Astrocyte of the spinal cord (primary cell): ENCODE measurements around the gene KDM4C.
"Not testable (repeated sequence)": the region's sequence is repeated elsewhere in the genome, so short reads cannot be mapped to it uniquely, and the experiment has no call there.

Experiments used
- DNase-seq: peaks from one replicate; pipeline ENCODE4 v3.0.0; 2011; ENCODE audit warnings: low read depth, low spot score
- H3K4me3 ChIP-seq: 2 replicates; pipeline ENCODE4 v1.5.1; 2011; ENCODE audit warnings: low read depth, mild to moderate bottlenecking, low read length, moderate library complexity
- CTCF ChIP-seq: IDR thresholded peaks from 2 replicates; pipeline ENCODE4 v1.5.1; 2012; ENCODE audit warnings: low read depth, mild to moderate bottlenecking, low read length, inconsistent platforms
- in situ Hi-C: cut with HindIII; loops from 2 replicates; pipeline ENCODE4 v1.10.0; 2017; ENCODE audit warnings: low sequenced_read_pairs

The KDM4C gene

DNA sequence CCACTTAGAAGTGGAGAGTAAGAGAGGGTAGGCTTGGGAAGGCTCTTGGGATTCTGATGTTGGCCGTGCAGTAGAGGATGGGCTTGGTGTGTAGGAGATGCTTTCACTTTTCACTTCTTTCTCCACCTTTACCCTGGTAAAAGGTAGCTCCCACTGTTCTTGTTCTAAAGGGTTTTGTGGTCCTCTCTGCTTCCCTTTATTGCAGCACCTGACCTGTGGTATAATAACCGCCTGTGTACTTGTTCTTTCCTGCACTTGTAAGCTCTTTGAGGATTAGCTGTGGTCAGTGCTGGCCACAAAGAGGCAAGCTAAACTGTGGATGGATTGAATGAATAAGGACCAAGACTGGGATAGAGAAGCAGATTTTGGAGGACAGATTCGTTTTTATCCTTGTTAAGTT, 25.2 kb downstream of the KDM4C start:
- DNase-seq: no peak
- in situ Hi-C loops: no loop called here
- no peak for TF ChIP-seq CTCF
- H3K4me3 ChIP-seq: no peak overlapping the region

DNA sequence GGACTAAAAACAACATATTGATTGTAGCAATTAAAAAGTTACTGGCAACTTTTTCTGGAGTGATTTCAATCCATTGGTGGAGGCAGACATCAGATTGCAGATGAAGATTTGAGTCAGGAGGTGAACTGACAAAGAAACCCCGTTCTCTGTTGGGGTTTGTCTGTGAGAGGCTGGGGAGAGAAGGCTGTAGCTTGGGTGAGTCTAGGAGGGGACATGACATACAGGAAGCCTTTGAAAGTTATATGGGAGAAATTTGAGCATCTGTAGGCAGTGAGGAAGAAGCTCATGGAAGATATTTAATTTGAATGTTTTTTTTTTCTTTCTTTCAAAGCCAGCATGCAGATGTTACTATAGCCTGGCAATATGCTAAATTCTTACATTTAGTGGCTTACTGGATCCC, 26.0 kb downstream of the KDM4C start:
- no peak overlapping the region for H3K4me3 ChIP-seq
- no peak for DNase-seq
- TF ChIP-seq CTCF: no peak
- in situ Hi-C loops: no loop called here

GRCh38 chr9:6785682-6786081, 27.9 kb downstream of the KDM4C start:
- H3K4me3 ChIP-seq: no peak overlapping the region
- TF ChIP-seq CTCF: no peak
- no peak for DNase-seq
- in situ Hi-C loops: no loop called here

DNA sequence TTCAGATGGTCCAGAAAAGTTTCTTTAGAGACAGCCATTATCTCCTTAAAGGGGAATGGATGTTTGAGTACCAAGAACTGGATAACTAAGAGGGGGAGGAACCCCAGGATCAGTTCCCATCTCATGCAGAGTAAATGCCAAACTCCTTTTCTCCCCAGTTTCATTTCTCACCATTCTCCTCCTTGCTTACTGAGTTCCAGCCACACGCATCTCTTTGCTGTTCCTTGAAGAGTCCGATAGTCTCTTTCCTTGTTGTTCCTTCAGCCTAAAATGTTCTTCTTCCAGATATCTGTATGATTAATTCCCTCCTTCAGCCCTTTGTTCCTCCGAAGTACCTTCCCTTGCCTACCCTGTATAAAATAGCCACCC, 30.0 kb downstream of the KDM4C start:
- no peak overlapping the region for H3K4me3 ChIP-seq
- TF ChIP-seq CTCF: no peak
- in situ Hi-C loops: no loop called here
- no peak for DNase-seq

DNA sequence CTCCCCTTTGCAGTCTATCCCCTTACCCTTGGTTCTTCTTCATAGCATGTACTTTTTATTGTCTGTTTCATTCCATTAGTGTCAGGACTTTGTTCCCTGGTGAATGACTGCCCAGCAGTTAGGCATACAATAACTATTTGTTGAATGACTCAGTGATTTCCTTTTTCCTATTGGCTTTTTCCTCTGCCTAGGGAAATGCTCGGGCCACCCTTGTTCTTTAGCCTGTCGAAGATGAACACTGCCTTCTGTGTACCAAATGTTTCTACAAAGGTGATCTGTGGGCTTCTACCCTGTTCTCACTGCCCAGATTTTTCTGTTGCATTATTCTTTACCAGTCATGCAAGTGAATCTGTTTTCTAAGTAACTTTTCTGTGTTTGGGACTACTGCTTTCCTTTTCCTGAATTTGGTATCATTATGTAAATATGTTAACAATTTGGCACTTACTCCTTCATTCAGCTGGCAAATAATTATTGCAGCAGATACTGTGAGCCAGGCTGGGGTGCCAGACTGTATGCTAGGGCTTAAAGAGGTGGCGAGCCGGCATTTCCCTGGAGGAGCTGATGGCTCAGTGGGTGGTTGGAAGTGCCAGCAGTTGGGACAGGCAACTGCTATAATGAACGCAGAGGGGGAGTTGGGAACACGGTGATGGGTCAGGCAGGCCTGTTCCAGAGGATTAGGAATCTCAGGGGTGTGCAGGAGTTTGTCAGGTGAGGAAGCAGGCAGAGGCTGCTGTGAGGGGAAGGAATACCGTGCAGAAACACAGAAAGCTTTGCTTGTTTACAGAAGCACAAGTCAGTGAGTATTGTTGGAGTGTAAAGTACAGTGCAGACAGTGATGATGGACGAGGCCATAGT, 30.6 kb downstream of the KDM4C start:
- in situ Hi-C loops: no loop called here
- DNase-seq: peak; percentile 58
- H3K4me3 ChIP-seq: no peak overlapping the region
- TF ChIP-seq CTCF: no peak

DNA sequence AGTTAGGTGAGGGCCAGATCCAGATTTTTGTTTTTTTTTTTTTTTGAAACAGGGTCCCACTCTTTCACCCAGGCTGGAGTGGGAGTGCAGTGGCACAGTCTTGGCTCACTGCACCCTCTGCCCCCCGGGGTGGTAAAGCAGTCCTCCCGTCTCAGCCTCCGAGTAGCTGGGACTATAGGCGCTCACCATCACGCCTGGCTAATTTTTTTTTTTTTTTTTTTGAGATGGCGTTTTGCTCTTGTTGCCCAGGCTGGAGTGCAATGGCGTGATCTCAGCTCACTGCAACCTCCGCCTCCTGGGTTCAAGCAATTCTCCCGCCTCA, 31.2 kb downstream of the KDM4C start:
- DNase-seq, H3K4me3 ChIP-seq, in situ Hi-C loops: not testable (repeated sequence)

GRCh38 chr9:6790866-6791265, 33.1 kb downstream of the KDM4C start:
- H3K4me3 ChIP-seq: no peak overlapping the region
- TF ChIP-seq CTCF: no peak
- no peak for DNase-seq
- in situ Hi-C loops: no loop called here
